HepG2 (cell line): ENCODE results near the gene CLTA. TPM values are rescaled to one million over a fixed set of nuclear protein-coding genes. Genes with fewer than 3 reads are reported as not detected.

Source experiments
- BATF2 ChIP-seq: sonication (generic); formaldehyde crosslinking; IDR thresholded peaks from 2 replicates; pipeline ENCODE4 v1.8.0; 2022; ENCODE audit warnings: mild to moderate bottlenecking, missing genetic modification reagents, moderate library complexity
- CEBPG ChIP-seq: IDR thresholded peaks from 2 replicates; pipeline ENCODE4 v1.6.1; 2016
- CREBL2 ChIP-seq: sonication (generic); formaldehyde crosslinking; IDR thresholded peaks from 2 replicates; pipeline ENCODE4 v1.8.1; 2023; ENCODE audit warnings: missing genetic modification reagents, mild to moderate bottlenecking, borderline replicate concordance
- FIP1L1 ChIP-seq: fragments of 200-400 bp; formaldehyde crosslinking; IDR thresholded peaks from 2 replicates; pipeline ENCODE4 v1.6.1; 2018; ENCODE audit warnings: low read depth, mild to moderate bottlenecking, low read length, moderate library complexity, borderline replicate concordance; ENCODE audit not compliant: insufficient read depth
- HNRNPUL1 ChIP-seq: fragments of 200-400 bp; formaldehyde crosslinking; IDR thresholded peaks from 2 replicates; pipeline ENCODE4 v1.6.1; 2017; ENCODE audit warnings: low read depth, mild to moderate bottlenecking, low read length, moderate library complexity
- ISL2 ChIP-seq: sonication (generic); formaldehyde crosslinking; IDR thresholded peaks from 2 replicates; pipeline ENCODE4 v1.5.0; 2020; ENCODE audit warnings: missing genetic modification reagents
- KAT8 ChIP-seq: IDR thresholded peaks from 2 replicates; pipeline ENCODE4 v1.6.1; 2016; ENCODE audit warnings: missing genetic modification reagents, missing compliant biosample characterization
- LCORL ChIP-seq, 2 experiments: fragments of 450-650 bp in 1 of 2; sonication (generic) in 1 of 2; formaldehyde crosslinking in 1 of 2; IDR thresholded peaks; 2 replicates each; pipeline versions ENCODE4 v1.5.0 to v1.6.1; 2017 to 2020; ENCODE audit warnings: antibody characterized with exemption in 1 of 2, missing genetic modification reagents in 1 of 2
- MIER2 ChIP-seq: IDR thresholded peaks from 2 replicates; pipeline ENCODE4 v1.6.1; 2016; ENCODE audit warnings: missing biosample characterization, missing genetic modification reagents
- REL ChIP-seq: sonication (generic); formaldehyde crosslinking; conservative IDR thresholded peaks from 2 replicates; pipeline ENCODE4 v1.8.0; 2022; ENCODE audit warnings: mild to moderate bottlenecking, missing genetic modification reagents, moderate library complexity
- REPIN1 ChIP-seq: sonication (generic); formaldehyde crosslinking; IDR thresholded peaks from 2 replicates; pipeline ENCODE4 v1.8.0; 2022; ENCODE audit warnings: missing genetic modification reagents, low read depth, mild to moderate bottlenecking, borderline replicate concordance
- SAP130 ChIP-seq: IDR thresholded peaks from 2 replicates; pipeline ENCODE4 v1.6.1; 2016; ENCODE audit warnings: low read depth
- THAP8 ChIP-seq: sonication (generic); formaldehyde crosslinking; IDR thresholded peaks from 2 replicates; pipeline ENCODE4 v1.5.1; 2020; ENCODE audit warnings: missing genetic modification reagents, mild to moderate bottlenecking, borderline replicate concordance
- ZBTB7B ChIP-seq: sonication (generic); formaldehyde crosslinking; IDR thresholded peaks from 2 replicates; pipeline ENCODE4 v1.4.0; 2020; ENCODE audit warnings: missing genetic modification reagents
- ZNF143 ChIP-seq: sonication (generic); formaldehyde crosslinking; IDR thresholded peaks from 2 replicates; pipeline ENCODE4 v1.4.0; 2020; ENCODE audit warnings: missing genetic modification reagents
- ZNF235 ChIP-seq: sonication (generic); formaldehyde crosslinking; IDR thresholded peaks from 2 replicates; pipeline ENCODE4 v1.8.1; 2023; ENCODE audit warnings: mild to moderate bottlenecking, missing genetic modification reagents, borderline replicate concordance
- ZNF264 ChIP-seq: sonication (generic); formaldehyde crosslinking; IDR thresholded peaks from 2 replicates; pipeline ENCODE4 v1.4.0; 2020; ENCODE audit warnings: missing genetic modification reagents
- ZNF446 ChIP-seq: sonication (generic); formaldehyde crosslinking; IDR thresholded peaks from 2 replicates; pipeline ENCODE4 v1.5.0; 2020; ENCODE audit warnings: mild to moderate bottlenecking, missing genetic modification reagents
- ZNF512B ChIP-seq: sonication (generic); formaldehyde crosslinking; IDR thresholded peaks from 2 replicates; pipeline ENCODE4 v1.5.1; 2020; ENCODE audit warnings: missing genetic modification reagents, mild to moderate bottlenecking, borderline replicate concordance
- ZNF616 ChIP-seq: sonication (generic); formaldehyde crosslinking; IDR thresholded peaks from 2 replicates; pipeline ENCODE4 v1.5.0; 2020; ENCODE audit warnings: low read depth, mild to moderate bottlenecking, missing genetic modification reagents
- polyA plus RNA-seq, 8 experiments: library from polyadenylated mRNA; depleted of rRNA in 3 of 8; stranded (reverse) in 7 of 8; unstranded in 1 of 8; fragments of >200 nt; fragmentation: Illumina TruSeq in 4 of 8; extraction: Trizol in 4 of 8; gene quantifications; 2 replicates each; pipeline versions ENCODE4 v1.2.1 to v1.2.3, GENCODE V29; 2011 to 2016; ENCODE audit warnings: low read depth in 4 of 8, missing spikeins in 1 of 8, mixed read lengths in 1 of 8; ENCODE audit not compliant: insufficient read depth in 1 of 8
- total RNA-seq, 5 experiments: library from RNA; depleted of rRNA; stranded (reverse); fragments of >200 nt; fragmentation: Illumina TruSeq; extraction: Trizol; gene quantifications; 2 replicates each; pipeline ENCODE4 v1.2.3, GENCODE V29; 2016; ENCODE audit warnings: low read depth in 1 of 5
- TF ChIP-seq, protein P1 (sequence below): sonication (generic); formaldehyde crosslinking; conservative IDR thresholded peaks from 2 replicates; pipeline ENCODE4 v1.8.1; 2023; ENCODE audit warnings: missing genetic modification reagents
- TF ChIP-seq, protein P2 (sequence below), 2 experiments: fragments of 450-650 bp in 1 of 2; sonication (generic) in 1 of 2; formaldehyde crosslinking; IDR thresholded peaks; 2 replicates each; pipeline versions ENCODE4 v1.5.0 to v1.8.0; 2020 to 2022; ENCODE audit warnings: mild to moderate bottlenecking in 1 of 2, missing genetic modification reagents in 1 of 2

Gene CLTA
- total and polyA plus RNA-seq, 2 of the 13 experiments (the other 11 are each of a cell fraction or from before 2014, with no cell fraction given) = 143 to 222 TPM

DNA sequence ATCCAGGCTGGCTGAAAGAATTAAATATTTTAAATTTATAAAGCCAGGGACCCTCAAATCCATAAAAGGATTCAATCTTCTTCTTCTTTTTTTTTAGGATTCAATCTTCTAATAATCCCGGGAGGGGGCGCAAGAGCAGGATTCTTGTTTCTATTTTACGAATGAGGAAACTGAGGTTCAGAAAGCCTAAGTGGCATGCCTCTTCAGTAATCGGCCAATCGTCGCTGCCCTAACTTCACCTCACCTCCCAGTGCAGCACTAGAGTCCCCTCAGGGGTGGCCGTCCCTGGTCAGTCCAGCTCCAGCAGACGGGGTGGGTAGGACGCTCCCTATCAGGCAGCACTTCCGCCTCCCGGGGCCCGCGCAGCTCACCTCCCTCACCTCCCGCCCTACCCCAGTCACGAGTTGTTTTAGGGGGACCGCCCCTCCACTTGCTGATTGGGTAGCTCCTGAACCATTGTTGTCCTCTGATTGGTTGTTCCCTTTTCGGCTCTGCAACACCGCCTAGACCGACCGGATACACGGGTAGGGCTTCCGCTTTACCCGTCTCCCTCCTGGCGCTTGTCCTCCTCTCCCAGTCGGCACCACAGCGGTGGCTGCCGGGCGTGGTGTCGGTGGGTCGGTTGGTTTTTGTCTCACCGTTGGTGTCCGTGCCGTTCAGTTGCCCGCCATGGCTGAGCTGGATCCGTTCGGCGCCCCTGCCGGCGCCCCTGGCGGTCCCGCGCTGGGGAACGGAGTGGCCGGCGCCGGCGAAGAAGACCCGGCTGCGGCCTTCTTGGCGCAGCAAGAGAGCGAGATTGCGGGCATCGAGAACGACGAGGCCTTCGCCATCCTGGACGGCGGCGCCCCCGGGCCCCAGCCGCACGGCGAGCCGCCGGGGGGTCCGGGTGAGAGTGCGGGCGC is at the start of gene CLTA (continued):
- TF ChIP-seq FIP1L1 (no peak), ISL2 (CRISPR knock-in tag) (peak; percentile 73; the same call in 1 of the 2 replicates), MIER2 (CRISPR knock-in tag) (no peak), ZNF446 (CRISPR knock-in tag) (0 out of 2 replicates have a peak, but pooled peaks have one; percentile 60), REPIN1 (peak; percentile 53; the same call in 1 of the 2 replicates), ZNF616 (no peak), SAP130 (peak; percentile 94), ZNF143 (CRISPR knock-in tag) (peak; percentile 77), ZNF264 (CRISPR knock-in tag) (0 out of 2 replicates have a peak, but pooled peaks have one; percentile 48), CEBPG (CRISPR knock-in tag) (peak; percentile 27; the same call in 1 of the 2 replicates), KAT8 (CRISPR knock-in tag) (peak; percentile 92), CREBL2 (CRISPR knock-in tag) (no peak), REL (no peak), ZNF235 (peak; percentile 85; the same call in 1 of the 2 replicates), ZNF512B (CRISPR knock-in tag) (no peak), HNRNPUL1 (no peak), LCORL (IDR thresholded peaks at IDR 0.05) (peak; percentile 83), LCORL (CRISPR knock-in tag; IDR thresholded peaks at IDR 0.05) (no peak), THAP8 (CRISPR knock-in tag) (no peak), ZBTB7B (CRISPR knock-in tag) (0 out of 2 replicates have a peak, but pooled peaks have one; percentile 33), BATF2 (CRISPR knock-in tag) (no peak)
- TF ChIP-seq, protein P1, sequence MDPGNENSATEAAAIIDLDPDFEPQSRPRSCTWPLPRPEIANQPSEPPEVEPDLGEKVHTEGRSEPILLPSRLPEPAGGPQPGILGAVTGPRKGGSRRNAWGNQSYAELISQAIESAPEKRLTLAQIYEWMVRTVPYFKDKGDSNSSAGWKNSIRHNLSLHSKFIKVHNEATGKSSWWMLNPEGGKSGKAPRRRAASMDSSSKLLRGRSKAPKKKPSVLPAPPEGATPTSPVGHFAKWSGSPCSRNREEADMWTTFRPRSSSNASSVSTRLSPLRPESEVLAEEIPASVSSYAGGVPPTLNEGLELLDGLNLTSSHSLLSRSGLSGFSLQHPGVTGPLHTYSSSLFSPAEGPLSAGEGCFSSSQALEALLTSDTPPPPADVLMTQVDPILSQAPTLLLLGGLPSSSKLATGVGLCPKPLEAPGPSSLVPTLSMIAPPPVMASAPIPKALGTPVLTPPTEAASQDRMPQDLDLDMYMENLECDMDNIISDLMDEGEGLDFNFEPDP (CRISPR knock-in tag) = 0 out of 2 replicates have a peak, but pooled peaks have one; percentile 18
- TF ChIP-seq, protein P2, sequence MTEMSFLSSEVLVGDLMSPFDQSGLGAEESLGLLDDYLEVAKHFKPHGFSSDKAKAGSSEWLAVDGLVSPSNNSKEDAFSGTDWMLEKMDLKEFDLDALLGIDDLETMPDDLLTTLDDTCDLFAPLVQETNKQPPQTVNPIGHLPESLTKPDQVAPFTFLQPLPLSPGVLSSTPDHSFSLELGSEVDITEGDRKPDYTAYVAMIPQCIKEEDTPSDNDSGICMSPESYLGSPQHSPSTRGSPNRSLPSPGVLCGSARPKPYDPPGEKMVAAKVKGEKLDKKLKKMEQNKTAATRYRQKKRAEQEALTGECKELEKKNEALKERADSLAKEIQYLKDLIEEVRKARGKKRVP (CRISPR knock-in tag; IDR thresholded peaks at IDR 0.05) = no peak; a peak in 1 of 4 replicates
